Measurements from ENCODE around the gene AKAP13.

- TF ChIP-seq CTCF (IDR thresholded peaks at IDR 0.05) = no peak
- TF ChIP-seq POLR2A (IDR thresholded peaks at IDR 0.05) = no peak
These were observed 20.2 kb downstream of the AKAP13 start for GRCh38 chr15:85400606-85401005.
